T-cell (primary cell): ENCODE results near the gene AKT2. TPM values are rescaled to one million over a fixed set of nuclear protein-coding genes. Genes with fewer than 3 reads are reported as not detected.

Experiments
- ATAC-seq, 4 experiments: fragments of 200-7000 bp in 3 of 4; fragments of 150-1000 bp in 1 of 4; cut with Tn5 transposase; replicated peaks in 1 of 4; 1 replicate in 3 of 4; 2 replicates in 1 of 4; pipeline ENCODE4 v1.10.0; 2021; ENCODE audit warnings: moderate library complexity in 3 of 4, mild to moderate bottlenecking in 2 of 4, moderate number of reproducible peaks in 1 of 4
- CTCF ChIA-PET, 2 donors: fragments of 300-600 bp; sonication (Branson Sonifier 250); formaldehyde crosslinking; loops; one replicate each; lab custom pipeline; 2022; ENCODE audit warnings: antibody characterized with exemption in 2 of 2; lab: Charles Lee
- POLR2A ChIA-PET, 2 donors: fragments of 300-600 bp; sonication (Branson Sonifier 250); formaldehyde crosslinking; loops; one replicate each; lab custom pipeline; 2022; ENCODE audit warnings: antibody characterized with exemption in 2 of 2; lab: Charles Lee
- DNase-seq, 35 experiments: peaks; one replicate each; pipeline versions ENCODE4 v3.0.0 to v3.0.0-alpha.2; 2013 to 2023
- H3K27ac ChIP-seq: one replicate; pipeline ENCODE4 v1.5.1; 2013; ENCODE audit warnings: low read length
- H3K27me3 ChIP-seq, 2 experiments: replicated peaks in 1 of 2; 1 replicate in 1 of 2; 2 replicates in 1 of 2; pipeline versions ENCODE4 v1.6.1 to v1.7.0; 2013; ENCODE audit warnings: low read length in 1 of 2, mixed read lengths in 1 of 2; ENCODE audit not compliant: control insufficient read depth in 2 of 2, insufficient read depth in 2 of 2; ENCODE audit errors: extremely low read depth in 1 of 2
- H3K36me3 ChIP-seq, 2 donors: 1 replicate in 1 of 2; 2 replicates in 1 of 2; pipeline versions ENCODE4 v1.6.1 to v1.7.0; 2013; ENCODE audit warnings: low read length in 1 of 2; ENCODE audit not compliant: control insufficient read depth in 2 of 2, insufficient read depth in 1 of 2; ENCODE audit errors: extremely low read depth in 1 of 2
- H3K4me1 ChIP-seq, 2 experiments: 1 replicate in 1 of 2; 2 replicates in 1 of 2; pipeline versions ENCODE4 v1.6.1 to v1.7.0; 2013; ENCODE audit warnings: low read length in 2 of 2, mixed read lengths in 1 of 2; ENCODE audit not compliant: insufficient read depth in 2 of 2, control insufficient read depth in 1 of 2; ENCODE audit errors: extremely low read depth in 1 of 2
- H3K4me3 ChIP-seq, 2 donors: 1 replicate in 1 of 2; 2 replicates in 1 of 2; pipeline versions ENCODE4 v1.5.1 to v1.7.0; 2013; ENCODE audit warnings: mild to moderate bottlenecking in 2 of 2, low read length in 1 of 2, moderate library complexity in 1 of 2; ENCODE audit not compliant: control insufficient read depth in 1 of 2; ENCODE audit errors: extremely low read depth in 1 of 2
- H3K9me3 ChIP-seq: 2 replicates; pipeline ENCODE4 v1.7.0; 2013
- H3K27ac Mint-ChIP-seq, 2 donors: one replicate each; pipeline ENCODE4 v1.8.0; 2020 to 2021; ENCODE audit warnings: mild to moderate bottlenecking in 2 of 2, mixed read lengths in 2 of 2
- H3K27me3 Mint-ChIP-seq, 2 donors: one replicate each; pipeline ENCODE4 v1.8.0; 2021 to 2022; ENCODE audit warnings: mixed read lengths in 2 of 2
- H3K36me3 Mint-ChIP-seq: one replicate; pipeline ENCODE4 v1.8.0; 2021; ENCODE audit warnings: mixed read lengths
- H3K4me1 Mint-ChIP-seq, 3 donors: one replicate each; pipeline ENCODE4 v1.8.0; 2020 to 2022; ENCODE audit warnings: mixed read lengths in 3 of 3, mild to moderate bottlenecking in 1 of 3
- H3K4me3 Mint-ChIP-seq, 3 donors: one replicate each; pipeline ENCODE4 v1.8.0; 2020 to 2022; ENCODE audit warnings: mild to moderate bottlenecking in 3 of 3, mixed read lengths in 3 of 3, moderate library complexity in 3 of 3
- H3K9me3 Mint-ChIP-seq, 3 donors: one replicate each; pipeline ENCODE4 v1.8.0; 2020 to 2022; ENCODE audit warnings: mixed read lengths in 3 of 3
- WGBS: methylation state at CpG from one replicate; pipeline ENCODE4 v1.1.5; 2013; ENCODE audit warnings: missing lambda C conversion rate; ENCODE audit not compliant: insufficient coverage; 5-methylcytosine and 5-hydroxymethylcytosine counted together
- total RNA-seq, 35 experiments: library from RNA in 6 of 35; stranded (reverse) in 6 of 35; fragments of 120-200 nt in 1 of 35; gene quantifications; one replicate each; pipeline versions ENCODE4 v1.2.1 to v1.2.4 and lab custom pipeline; 2013 to 2026

AKT2 gene
- total RNA-seq, 5 donors from 2014 or later (not counting 1 experiment from before 2014, with no cell fraction given) = 169 to 218 (median 172) TPM

GRCh38 chr19:40282920-40283319 is 2.2 kb downstream of the AKT2 start:
- DNase-seq (no peak), ATAC-seq (no peak)
- Mint-ChIP-seq H3K4me3 (peak overlapping the region; percentile 85 to 95 (median 88)), H3K4me1 (peaks cover 67 to 74% (median 71%) of the 10 kb centered on the region in 3 donors), H3K27me3 (no peaks in the 10 kb centered on the region), H3K27ac (peak overlapping the region; percentile 33 to 89), H3K36me3 (peaks cover 3% of the 10 kb centered on the region), H3K9me3 (no peaks in the 10 kb centered on the region)
- ChIA-PET POLR2A (no interaction called here), CTCF (no interaction called here)
- Histone ChIP-seq H3K36me3 (peaks cover 0 to 13% of the 10 kb centered on the region in 2 donors), H3K27ac (no peak overlapping the region), H3K4me3 (no peak overlapping the region), H3K9me3 (no peaks in the 10 kb centered on the region), H3K4me1 (peaks cover 20 to 78% of the 10 kb centered on the region in 2 experiments), H3K27me3 (no peaks in the 10 kb centered on the region)
- 90% methylated on average over 4 of the region's 4 CpGs for WGBS

- H3K36me3 Mint-ChIP-seq = peaks cover 3% of the 10 kb centered on the region
- Histone ChIP-seq H3K4me3 (no peak overlapping the region), H3K27me3 (no peaks in the 10 kb centered on the region), H3K9me3 (no peaks in the 10 kb centered on the region), H3K27ac (no peak overlapping the region), H3K4me1 (peaks cover 20 to 82% of the 10 kb centered on the region in 2 experiments), H3K36me3 (peaks cover 0 to 13% of the 10 kb centered on the region in 2 donors)
- no peak for ATAC-seq
- no peak overlapping the region for H3K27ac Mint-ChIP-seq
- 100% methylated on average over 3 of the region's 6 CpGs for WGBS
- no peak for DNase-seq
- POLR2A ChIA-PET = no interaction called here
- peaks cover 74 to 81% (median 78%) of the 10 kb centered on the region in 3 donors for H3K4me1 Mint-ChIP-seq
- no peaks in the 10 kb centered on the region for H3K27me3 Mint-ChIP-seq
- H3K9me3 Mint-ChIP-seq = no peaks in the 10 kb centered on the region
- H3K4me3 Mint-ChIP-seq = peak overlapping the region in 1 of 3 donors; percentile 85
- CTCF ChIA-PET = no interaction called here
Observed at GRCh38 chr19:40282209-40282580, 3.0 kb downstream of the AKT2 start.

GRCh38 chr19:40281381-40282208 is 3.5 kb downstream of the AKT2 start:
- H3K27me3 Mint-ChIP-seq = no peaks in the 10 kb centered on the region
- Histone ChIP-seq H3K27ac (no peak overlapping the region), H3K27me3 (no peaks in the 10 kb centered on the region), H3K9me3 (no peaks in the 10 kb centered on the region), H3K4me3 (no peak overlapping the region), H3K4me1 (peaks cover 20 to 86% of the 10 kb centered on the region in 2 experiments), H3K36me3 (peaks cover 0 to 13% of the 10 kb centered on the region in 2 donors)
- H3K36me3 Mint-ChIP-seq = peaks cover 3% of the 10 kb centered on the region
- H3K9me3 Mint-ChIP-seq = no peaks in the 10 kb centered on the region
- CTCF ChIA-PET = no interaction called here
- 76% methylated on average over 8 of the region's 14 CpGs for WGBS
- no peak for ATAC-seq
- POLR2A ChIA-PET = no interaction called here
- no peak for DNase-seq
- peaks cover 71 to 82% (median 80%) of the 10 kb centered on the region in 3 donors for H3K4me1 Mint-ChIP-seq
- H3K27ac Mint-ChIP-seq = peak overlapping the region in 1 of 2 donors; percentile 16
- peak overlapping the region in 1 of 3 donors; percentile 85 for H3K4me3 Mint-ChIP-seq

- ATAC-seq (no peak), DNase-seq (no peak)
- H3K9me3 Mint-ChIP-seq = no peaks in the 10 kb centered on the region
- 84% methylated on average over 7 of the region's 10 CpGs for WGBS
- peak overlapping the region; percentile 2 to 85 (median 36) for H3K4me3 Mint-ChIP-seq
- POLR2A ChIA-PET = no interaction called here
- peaks cover 0 to 13% of the 10 kb centered on the region in 2 donors for H3K36me3 ChIP-seq
- no peaks in the 10 kb centered on the region for H3K27me3 Mint-ChIP-seq
- H3K27ac Mint-ChIP-seq = peak overlapping the region in 1 of 2 donors; percentile 48
- H3K4me1 ChIP-seq = peaks cover 18 to 86% of the 10 kb centered on the region in 2 experiments
- CTCF ChIA-PET = no interaction called here
- H3K9me3 ChIP-seq = no peaks in the 10 kb centered on the region
- peaks cover 3% of the 10 kb centered on the region for H3K36me3 Mint-ChIP-seq
- H3K27me3 ChIP-seq = no peaks in the 10 kb centered on the region
- H3K27ac ChIP-seq = no peak overlapping the region
- peaks cover 65 to 81% (median 80%) of the 10 kb centered on the region in 3 donors for H3K4me1 Mint-ChIP-seq
- H3K4me3 ChIP-seq = no peak overlapping the region
Observed at GRCh38 chr19:40280608-40281221, 4.4 kb downstream of the AKT2 start.

GRCh38 chr19:40279761-40280607 is 5.2 kb downstream of the AKT2 start:
- Mint-ChIP-seq H3K9me3 (no peaks in the 10 kb centered on the region), H3K27ac (no peak overlapping the region), H3K4me3 (peak overlapping the region in 2 of 3 donors; percentile 36 to 85), H3K36me3 (peaks cover 3% of the 10 kb centered on the region), H3K27me3 (no peaks in the 10 kb centered on the region), H3K4me1 (peaks cover 64 to 82% (median 80%) of the 10 kb centered on the region in 3 donors)
- WGBS = 70% methylated on average over 9 of the region's 17 CpGs
- no peak overlapping the region for H3K4me3 ChIP-seq
- no peak overlapping the region for H3K27ac ChIP-seq
- POLR2A ChIA-PET = no interaction called here
- H3K9me3 ChIP-seq = no peaks in the 10 kb centered on the region
- CTCF ChIA-PET = interaction anchor here in 1 of 2 donors (0.6 kb wide), 1 partner anchor 1466 kb away, joined by 9 read pairs; no protein-coding TSS in a partner anchor
- H3K27me3 ChIP-seq = no peaks in the 10 kb centered on the region
- H3K4me1 ChIP-seq = peaks cover 21 to 89% of the 10 kb centered on the region in 2 experiments
- ATAC-seq (no peak), DNase-seq (peak in 2 of 35 experiments; percentile 20)
- H3K36me3 ChIP-seq = peaks cover 0 to 13% of the 10 kb centered on the region in 2 donors
